ENCODE results near the gene SLC19A1.

Gene SLC19A1

GRCh38 chr21:45542242-45542666 lies at the start of gene SLC19A1:
Gene SLC19A1, minus strand, starts transcription at chr21:45542440. Its CDS starts 4,481 bp downstream, at chr21:45537959.
- peak within 1 kb of the TSS; percentile 69 for H3K4me3 Mint-ChIP-seq
- H3K27ac Mint-ChIP-seq = peak within 1 kb of the TSS; percentile 14
- DNase-seq (ENCODE audit: low spot score in 2 of 2) = peak; percentile 80
- H3K36me3 Mint-ChIP-seq = peaks cover 15% of the 10 kb centered on the region
- peaks cover 26% of the 10 kb centered on the region for H3K4me1 Mint-ChIP-seq
- H3K9me3 Mint-ChIP-seq = no peaks in the 10 kb centered on the region
- ATAC-seq = peak; percentile 86

- Mint-ChIP-seq H3K4me3 (no peak overlapping the region), H3K4me1 (peaks cover 23% of the 10 kb centered on the region), H3K9me3 (peaks cover 7% of the 10 kb centered on the region), H3K27ac (no peak overlapping the region), H3K36me3 (no peaks in the 10 kb centered on the region)
- DNase-seq (ENCODE audit: low spot score in 2 of 2) (no peak), ATAC-seq (no peak)
Observed at GRCh38 chr21:45591619-45592207, 49.5 kb upstream of the SLC19A1 start.

GRCh38 chr21:45590726-45591618 lies 48.7 kb upstream of the SLC19A1 start:
- peaks cover 13% of the 10 kb centered on the region for H3K9me3 Mint-ChIP-seq

GRCh38 chr21:45590246-45590725 lies 48.0 kb upstream of the SLC19A1 start:
- Mint-ChIP-seq H3K36me3 (no peaks in the 10 kb centered on the region), H3K9me3 (peaks cover 15% of the 10 kb centered on the region), H3K4me3 (no peak overlapping the region), H3K4me1 (peaks cover 17% of the 10 kb centered on the region), H3K27ac (no peak overlapping the region)
- peak in 1 of 2 donors; percentile 82 for DNase-seq (ENCODE audit: low spot score in 2 of 2)
- peak; percentile 76 for ATAC-seq

More at GRCh38 chr21:45590726-45591618, 48.7 kb upstream of the SLC19A1 start:
- DNase-seq (ENCODE audit: low spot score in 2 of 2) = peak; percentile 65 to 82
- H3K4me3 Mint-ChIP-seq = no peak overlapping the region
- ATAC-seq = peak; percentile 64
- no peak overlapping the region for H3K27ac Mint-ChIP-seq
- H3K4me1 Mint-ChIP-seq = peaks cover 17% of the 10 kb centered on the region
- H3K36me3 Mint-ChIP-seq = no peaks in the 10 kb centered on the region

- Mint-ChIP-seq H3K27ac (no peak overlapping the region), H3K9me3 (peaks cover 15% of the 10 kb centered on the region), H3K4me1 (peaks cover 17% of the 10 kb centered on the region), H3K36me3 (no peaks in the 10 kb centered on the region), H3K4me3 (no peak overlapping the region)
- DNase-seq (ENCODE audit: low spot score in 2 of 2) = no peak
- ATAC-seq = no peak
Observed at GRCh38 chr21:45589686-45590245, 47.5 kb upstream of the SLC19A1 start.

GRCh38 chr21:45588871-45589491 lies 46.7 kb upstream of the SLC19A1 start:
- ATAC-seq (no peak), DNase-seq (ENCODE audit: low spot score in 2 of 2) (no peak)
- H3K27ac Mint-ChIP-seq = no peak overlapping the region
- H3K36me3 Mint-ChIP-seq = no peaks in the 10 kb centered on the region
- peaks cover 17% of the 10 kb centered on the region for H3K4me1 Mint-ChIP-seq
- H3K4me3 Mint-ChIP-seq = no peak overlapping the region
- peaks cover 15% of the 10 kb centered on the region for H3K9me3 Mint-ChIP-seq

GRCh38 chr21:45588086-45588825 lies 46.0 kb upstream of the SLC19A1 start:
- no peak overlapping the region for H3K4me3 Mint-ChIP-seq
- no peak for ATAC-seq
- H3K4me1 Mint-ChIP-seq = peaks cover 9% of the 10 kb centered on the region

GRCh38 chr21:45586289-45586858 lies 44.1 kb upstream of the SLC19A1 start:
- H3K4me3 Mint-ChIP-seq = no peak overlapping the region
- peaks cover 9% of the 10 kb centered on the region for H3K4me1 Mint-ChIP-seq
- no peaks in the 10 kb centered on the region for H3K36me3 Mint-ChIP-seq
- H3K27ac Mint-ChIP-seq = no peak overlapping the region
- H3K9me3 Mint-ChIP-seq = peaks cover 20% of the 10 kb centered on the region
- no peak for DNase-seq (ENCODE audit: low spot score in 2 of 2)
- no peak for ATAC-seq

More at GRCh38 chr21:45588086-45588825, 46.0 kb upstream of the SLC19A1 start:
- H3K36me3 Mint-ChIP-seq = no peaks in the 10 kb centered on the region
- H3K27ac Mint-ChIP-seq = no peak overlapping the region
- no peak for DNase-seq (ENCODE audit: low spot score in 2 of 2)
- peaks cover 15% of the 10 kb centered on the region for H3K9me3 Mint-ChIP-seq

GRCh38 chr21:45584786-45585185 lies 42.5 kb upstream of the SLC19A1 start:
- Mint-ChIP-seq H3K9me3 (peaks cover 20% of the 10 kb centered on the region), H3K4me1 (peaks cover 9% of the 10 kb centered on the region), H3K4me3 (no peak overlapping the region), H3K36me3 (no peaks in the 10 kb centered on the region), H3K27ac (no peak overlapping the region)
- ATAC-seq (no peak), DNase-seq (ENCODE audit: low spot score in 2 of 2) (no peak)

GRCh38 chr21:45583831-45584509 lies 41.7 kb upstream of the SLC19A1 start:
- no peak for ATAC-seq

GRCh38 chr21:45582128-45582527 lies 39.9 kb upstream of the SLC19A1 start:
- Mint-ChIP-seq H3K27ac (no peak overlapping the region), H3K4me3 (no peak overlapping the region), H3K9me3 (peaks cover 16% of the 10 kb centered on the region), H3K4me1 (no peaks in the 10 kb centered on the region), H3K36me3 (no peaks in the 10 kb centered on the region)
- ATAC-seq = no peak
- DNase-seq (ENCODE audit: low spot score in 2 of 2) = no peak

More at GRCh38 chr21:45583831-45584509, 41.7 kb upstream of the SLC19A1 start:
- no peak overlapping the region for H3K4me3 Mint-ChIP-seq
- H3K27ac Mint-ChIP-seq = no peak overlapping the region
- DNase-seq (ENCODE audit: low spot score in 2 of 2) = no peak
- peaks cover 9% of the 10 kb centered on the region for H3K4me1 Mint-ChIP-seq
- peaks cover 20% of the 10 kb centered on the region for H3K9me3 Mint-ChIP-seq
- H3K36me3 Mint-ChIP-seq = no peaks in the 10 kb centered on the region

- no peak overlapping the region for H3K27ac Mint-ChIP-seq
- H3K9me3 Mint-ChIP-seq = peaks cover 9% of the 10 kb centered on the region
- H3K4me1 Mint-ChIP-seq = no peaks in the 10 kb centered on the region
- H3K36me3 Mint-ChIP-seq = no peaks in the 10 kb centered on the region
- no peak overlapping the region for H3K4me3 Mint-ChIP-seq
- ATAC-seq (no peak), DNase-seq (ENCODE audit: low spot score in 2 of 2) (no peak)
Observed at GRCh38 chr21:45581322-45581712, 39.1 kb upstream of the SLC19A1 start.

GRCh38 chr21:45580576-45581321 lies 38.5 kb upstream of the SLC19A1 start:
- no peak overlapping the region for H3K4me3 Mint-ChIP-seq
- no peaks in the 10 kb centered on the region for H3K36me3 Mint-ChIP-seq
- no peak for ATAC-seq
- H3K27ac Mint-ChIP-seq = no peak overlapping the region
- no peak for DNase-seq (ENCODE audit: low spot score in 2 of 2)
- no peaks in the 10 kb centered on the region for H3K4me1 Mint-ChIP-seq
- peaks cover 5% of the 10 kb centered on the region for H3K9me3 Mint-ChIP-seq
